Gastrocnemius medialis (tissue), 4 donors: Measurements from ENCODE around the gene GC. TPM values are rescaled to one million over a fixed set of nuclear protein-coding genes. Genes with fewer than 3 reads are reported as not detected.

Experiments used
- ATAC-seq, 2 donors: fragments of 150-250 bp; one replicate each; pipeline ENCODE4 v1.9.1; 2016
- DNase-seq, 2 donors: peaks; one replicate each; pipeline ENCODE4 v3.0.0-alpha.2; 2019
- H3K27ac ChIP-seq, 4 donors: fragments of 200-600 bp; sonication (generic); 1 replicate in 1 of 4; 2 replicates in 3 of 4; pipeline ENCODE4 v1.5.1; 2016 to 2018; ENCODE audit warnings: mild to moderate bottlenecking in 2 of 4, moderate library complexity in 1 of 4
- H3K27me3 ChIP-seq, 3 donors: fragments of 200-600 bp; sonication (generic) in 2 of 3; 1 replicate in 1 of 3; 2 replicates in 2 of 3; pipeline versions ENCODE4 v1.5.1 to v1.6.0; 2016 to 2019; ENCODE audit warnings: mild to moderate bottlenecking in 1 of 3, moderate library complexity in 1 of 3
- H3K36me3 ChIP-seq, 2 donors: fragments of 200-600 bp; sonication (generic) in 1 of 2; one replicate each; pipeline ENCODE4 v1.5.1; 2017 to 2018
- H3K4me1 ChIP-seq, 2 donors: fragments of 200-600 bp; sonication (generic) in 1 of 2; one replicate each; pipeline ENCODE4 v1.5.1; 2016 to 2017; ENCODE audit warnings: mild to moderate bottlenecking in 2 of 2
- H3K4me3 ChIP-seq, 4 donors: fragments of 200-600 bp; sonication (generic) in 3 of 4; 1 replicate in 1 of 4; 2 replicates in 3 of 4; pipeline ENCODE4 v1.5.1; 2016 to 2019; ENCODE audit warnings: mild to moderate bottlenecking in 2 of 4
- H3K9me3 ChIP-seq, 3 donors: fragments of 200-600 bp; sonication (generic) in 2 of 3; 1 replicate in 1 of 3; 2 replicates in 2 of 3; pipeline ENCODE4 v1.5.1; 2016 to 2019
- POLR2A ChIP-seq, 2 donors: fragments of 450-650 bp; IDR thresholded peaks; one replicate each; pipeline ENCODE4 v1.6.1; 2017; ENCODE audit warnings: antibody characterized with exemption in 2 of 2, mild to moderate bottlenecking in 2 of 2, moderate library complexity in 2 of 2
- in situ Hi-C, 4 donors: fragments of 200-750 bp; cut with MboI; loops; one replicate each; pipeline versions ENCODE4 v1.15.0 to v1.8.0; 2017; ENCODE audit warnings: low sequenced_read_pairs in 4 of 4
- intact Hi-C: fragments of 100-400 bp; cut with DNase I; formaldehyde crosslinking; loops from one replicate; pipeline ENCODE4 v1.15.1; 2023; ENCODE audit warnings: low total_unique reads
- total RNA-seq, 4 donors: library from RNA; depleted of rRNA; stranded (reverse); fragments of >200 nt; gene quantifications; one replicate each; pipeline versions ENCODE4 v1.1.0 to v1.2.3, GENCODE V29; 2016
- TF ChIP-seq, protein P1 (sequence below), 5 experiments: fragments of 450-650 bp in 3 of 5; fragments of 200-600 bp in 2 of 5; sonication (generic) in 2 of 5; IDR thresholded peaks in 4 of 5; conservative IDR thresholded peaks in 1 of 5; 1 replicate in 4 of 5; 2 replicates in 1 of 5; pipeline ENCODE4 v1.5.1; 2016 to 2019; ENCODE audit warnings: antibody characterized with exemption in 5 of 5, mild to moderate bottlenecking in 3 of 5, moderate library complexity in 3 of 5

GC gene
- total RNA-seq, 4 donors from 2014 or later: 5.1 to 9.8 TPM; not detected in 2

DNA sequence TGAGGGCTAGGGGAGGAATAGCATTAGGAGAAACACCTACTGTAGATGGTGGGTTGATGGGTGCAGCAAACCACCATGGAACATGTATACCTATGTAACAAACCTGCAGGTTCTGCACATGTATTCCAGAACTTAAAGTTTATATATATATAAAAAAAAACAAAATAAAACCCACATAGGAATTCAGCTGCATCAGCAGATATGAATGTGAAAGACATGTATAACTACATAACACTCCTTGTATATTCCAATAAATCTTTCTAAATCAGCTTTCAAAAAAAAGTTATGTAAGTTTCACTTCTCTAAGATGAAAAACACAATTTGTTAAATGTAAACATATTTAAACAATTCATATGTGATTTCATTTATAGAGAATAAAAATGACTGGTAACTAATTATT lies 6.0 kb downstream of the GC start:
- H3K36me3 ChIP-seq: no peaks in the 10 kb centered on the region
- no peak overlapping the region for H3K27ac ChIP-seq
- intact Hi-C loops: no loop called here
- no peak for ATAC-seq
- H3K27me3 ChIP-seq: no peaks in the 10 kb centered on the region
- DNase-seq: no peak
- no peaks in the 10 kb centered on the region for H3K4me1 ChIP-seq
- TF ChIP-seq, protein P1, sequence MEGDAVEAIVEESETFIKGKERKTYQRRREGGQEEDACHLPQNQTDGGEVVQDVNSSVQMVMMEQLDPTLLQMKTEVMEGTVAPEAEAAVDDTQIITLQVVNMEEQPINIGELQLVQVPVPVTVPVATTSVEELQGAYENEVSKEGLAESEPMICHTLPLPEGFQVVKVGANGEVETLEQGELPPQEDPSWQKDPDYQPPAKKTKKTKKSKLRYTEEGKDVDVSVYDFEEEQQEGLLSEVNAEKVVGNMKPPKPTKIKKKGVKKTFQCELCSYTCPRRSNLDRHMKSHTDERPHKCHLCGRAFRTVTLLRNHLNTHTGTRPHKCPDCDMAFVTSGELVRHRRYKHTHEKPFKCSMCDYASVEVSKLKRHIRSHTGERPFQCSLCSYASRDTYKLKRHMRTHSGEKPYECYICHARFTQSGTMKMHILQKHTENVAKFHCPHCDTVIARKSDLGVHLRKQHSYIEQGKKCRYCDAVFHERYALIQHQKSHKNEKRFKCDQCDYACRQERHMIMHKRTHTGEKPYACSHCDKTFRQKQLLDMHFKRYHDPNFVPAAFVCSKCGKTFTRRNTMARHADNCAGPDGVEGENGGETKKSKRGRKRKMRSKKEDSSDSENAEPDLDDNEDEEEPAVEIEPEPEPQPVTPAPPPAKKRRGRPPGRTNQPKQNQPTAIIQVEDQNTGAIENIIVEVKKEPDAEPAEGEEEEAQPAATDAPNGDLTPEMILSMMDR (IDR thresholded peaks at IDR 0.05 in 4 of 5, conservative IDR thresholded peaks at IDR 0.05 in 1 of 5): no peak
- no peak for TF ChIP-seq POLR2A (IDR thresholded peaks at IDR 0.05)
- no peaks in the 10 kb centered on the region for H3K9me3 ChIP-seq
- no peak overlapping the region for H3K4me3 ChIP-seq
- in situ Hi-C loops: no loop called here

DNA sequence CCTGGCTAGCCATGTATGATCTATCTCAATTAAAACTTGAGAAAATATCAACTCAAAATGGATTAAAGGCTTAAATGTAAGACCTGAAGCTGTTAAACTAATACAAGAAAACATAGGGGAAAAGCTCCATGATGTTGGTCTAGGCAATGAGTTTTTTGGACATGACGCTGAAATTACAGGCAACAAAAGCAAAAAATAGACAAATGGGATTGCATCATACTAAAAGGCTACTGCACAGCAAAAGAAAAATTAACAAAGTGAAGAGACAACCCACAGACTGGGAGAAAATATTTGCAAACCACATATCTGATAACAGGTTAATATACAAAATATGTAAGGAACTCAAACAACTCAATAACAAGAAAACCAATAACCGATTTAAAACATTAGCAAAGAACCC lies 8.4 kb downstream of the GC start:
- TF ChIP-seq, protein P1 (IDR thresholded peaks at IDR 0.05 in 4 of 5, conservative IDR thresholded peaks at IDR 0.05 in 1 of 5): no peak
- no peak for TF ChIP-seq POLR2A (IDR thresholded peaks at IDR 0.05)
- Histone ChIP-seq H3K4me1 (no peaks in the 10 kb centered on the region), H3K36me3 (no peaks in the 10 kb centered on the region), H3K27ac (no peak overlapping the region), H3K9me3 (no peaks in the 10 kb centered on the region), H3K4me3 (no peak overlapping the region), H3K27me3 (no peaks in the 10 kb centered on the region)
- no peak for DNase-seq
- ATAC-seq: no peak
- in situ Hi-C loops (no loop called here), intact Hi-C loops (no loop called here)

DNA sequence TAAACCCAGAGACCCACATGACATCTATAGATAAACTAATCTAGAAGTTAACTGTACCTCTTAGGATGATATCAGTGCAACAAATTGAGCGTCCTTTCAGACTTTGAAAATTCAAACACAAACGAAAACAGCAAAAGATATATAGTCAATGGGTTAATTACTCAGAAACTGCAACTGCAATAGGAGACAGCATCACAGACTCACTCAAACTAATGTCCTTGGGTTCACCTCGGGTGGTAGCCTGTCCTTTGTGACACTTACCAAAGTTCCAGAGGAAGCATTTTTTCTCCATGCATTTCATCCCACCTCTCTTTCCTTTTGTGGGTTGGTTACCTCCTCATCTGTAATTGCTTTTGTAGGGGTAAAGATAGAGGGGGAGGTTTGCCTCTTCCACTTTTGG lies 9.7 kb downstream of the GC start:
- in situ Hi-C loops: no loop called here
- Histone ChIP-seq H3K4me3 (no peak overlapping the region), H3K27ac (no peak overlapping the region), H3K4me1 (no peaks in the 10 kb centered on the region), H3K27me3 (no peaks in the 10 kb centered on the region), H3K9me3 (no peaks in the 10 kb centered on the region), H3K36me3 (no peaks in the 10 kb centered on the region)
- DNase-seq (no peak), ATAC-seq (no peak)
- TF ChIP-seq, protein P1 (IDR thresholded peaks at IDR 0.05 in 4 of 5, conservative IDR thresholded peaks at IDR 0.05 in 1 of 5): no peak
- TF ChIP-seq POLR2A (IDR thresholded peaks at IDR 0.05): no peak
- intact Hi-C loops: no loop called here

DNA sequence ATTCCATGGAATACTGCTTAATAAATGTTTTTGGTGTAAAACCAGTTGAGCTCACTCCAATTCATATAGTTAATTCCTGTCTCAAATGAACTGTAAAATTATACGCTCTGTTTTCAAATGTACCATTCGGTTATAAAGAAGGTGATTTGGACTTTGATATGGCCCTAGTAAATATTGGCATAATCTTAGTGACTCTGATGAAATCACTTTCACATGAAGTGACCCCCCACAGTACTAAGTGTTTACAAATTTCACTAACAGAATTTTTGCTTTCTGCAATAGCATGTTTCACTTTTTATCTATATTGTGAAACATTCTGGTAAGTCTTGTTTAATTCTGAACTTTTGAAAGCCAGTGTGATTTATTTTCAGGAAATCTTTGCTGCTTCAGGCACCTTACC lies 10.9 kb downstream of the GC start:
- Histone ChIP-seq H3K27ac (no peak overlapping the region), H3K27me3 (no peaks in the 10 kb centered on the region), H3K4me3 (no peak overlapping the region), H3K4me1 (no peaks in the 10 kb centered on the region), H3K36me3 (no peaks in the 10 kb centered on the region), H3K9me3 (no peaks in the 10 kb centered on the region)
- TF ChIP-seq, protein P1 (IDR thresholded peaks at IDR 0.05 in 4 of 5, conservative IDR thresholded peaks at IDR 0.05 in 1 of 5): no peak
- no peak for TF ChIP-seq POLR2A (IDR thresholded peaks at IDR 0.05)
- intact Hi-C loops (no loop called here), in situ Hi-C loops (no loop called here)
- ATAC-seq: no peak
- no peak for DNase-seq

DNA sequence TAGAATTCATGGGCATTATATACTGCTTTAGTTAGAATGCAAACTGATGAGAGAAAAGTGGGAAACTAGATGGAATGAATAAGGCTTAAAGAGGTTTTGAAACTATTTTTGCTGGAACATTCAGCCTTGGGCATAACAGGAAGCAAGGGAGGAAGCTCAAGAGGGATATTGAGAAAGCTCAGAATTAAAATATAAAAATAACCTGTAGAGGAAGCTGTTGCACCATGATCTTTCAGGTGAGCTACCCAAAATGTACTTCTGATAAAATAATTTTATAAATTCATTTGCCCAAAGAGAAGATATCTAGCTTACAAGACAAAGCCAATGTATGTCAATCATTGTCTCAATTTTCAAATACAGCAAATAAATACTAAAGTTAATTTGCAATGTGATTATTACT lies 11.3 kb downstream of the GC start:
- Histone ChIP-seq H3K27me3 (no peaks in the 10 kb centered on the region), H3K36me3 (no peaks in the 10 kb centered on the region), H3K27ac (no peak overlapping the region), H3K4me1 (no peaks in the 10 kb centered on the region), H3K9me3 (no peaks in the 10 kb centered on the region), H3K4me3 (no peak overlapping the region)
- TF ChIP-seq, protein P1 (IDR thresholded peaks at IDR 0.05 in 4 of 5, conservative IDR thresholded peaks at IDR 0.05 in 1 of 5): no peak
- TF ChIP-seq POLR2A (IDR thresholded peaks at IDR 0.05): no peak
- in situ Hi-C loops (no loop called here), intact Hi-C loops (no loop called here)
- ATAC-seq (no peak), DNase-seq (no peak)
